Right atrium auricular region (tissue), 2 donors: ENCODE data around the gene XRCC3. TPM values are rescaled to one million over a fixed set of nuclear protein-coding genes. Genes with fewer than 3 reads are reported as not detected.

Source experiments
- DNase-seq: peaks from one replicate; pipeline ENCODE4 v3.0.0-alpha.2; 2019; ENCODE audit warnings: low spot score
- H3K27ac ChIP-seq, 2 donors: fragments of 200-600 bp; sonication (generic); 1 replicate in 1 of 2; 2 replicates in 1 of 2; pipeline ENCODE4 v1.5.1; 2016 to 2019
- H3K27me3 ChIP-seq, 2 donors: fragments of 200-600 bp; sonication (generic); one replicate each; pipeline versions ENCODE4 v1.5.1 to v1.6.0; 2017 to 2019
- H3K36me3 ChIP-seq: fragments of 200-600 bp; sonication (generic); one replicate; pipeline ENCODE4 v1.5.1; 2016
- H3K4me1 ChIP-seq, 2 donors: fragments of 200-600 bp; sonication (generic); one replicate each; pipeline versions ENCODE4 v1.5.1 to v1.6.0; 2017 to 2019
- H3K4me3 ChIP-seq, 2 donors: fragments of 200-600 bp; sonication (generic); 1 replicate in 1 of 2; 2 replicates in 1 of 2; pipeline ENCODE4 v1.5.1; 2017 to 2019; ENCODE audit warnings: mild to moderate bottlenecking in 1 of 2, moderate library complexity in 1 of 2
- H3K9me3 ChIP-seq, 2 donors: fragments of 200-600 bp; sonication (generic); one replicate each; pipeline ENCODE4 v1.5.1; 2019
- CTCF ChIP-seq, 2 donors: fragments of 200-600 bp; sonication (generic); IDR thresholded peaks; one replicate each; pipeline ENCODE4 v1.5.1; 2019; ENCODE audit warnings: antibody characterized with exemption in 2 of 2
- total RNA-seq, 2 donors: library from RNA; depleted of rRNA; stranded (reverse); fragments of >200 nt; gene quantifications; one replicate each; pipeline ENCODE4 v1.1.0, GENCODE V29; 2016

The XRCC3 gene
- total RNA-seq, 2 donors from 2014 or later: 2.1 to 3.6 TPM

- Histone ChIP-seq H3K36me3 (peaks cover 4% of the 10 kb centered on the region), H3K4me3 (no peak overlapping the region), H3K9me3 (no peaks in the 10 kb centered on the region), H3K27me3 (no peaks in the 10 kb centered on the region), H3K27ac (no peak overlapping the region), H3K4me1 (peaks cover 0 to 29% of the 10 kb centered on the region in 2 donors)
- TF ChIP-seq CTCF (IDR thresholded peaks at IDR 0.05): no peak
- DNase-seq: no peak
Measured at GRCh38 chr14:103649001-103649400, 66.2 kb downstream of the XRCC3 start.

Other genes with a start within 250 kb of the XRCC3 start
- gene CKB, start 192.6 kb downstream of the XRCC3 start, total RNA-seq: 100 to 1,000 TPM; 546 to 707 TPM
- 1 to 10 TPM; 4.4 to 7.4 TPM for gene TRMT61A, start 186.3 kb downstream of the XRCC3 start, total RNA-seq
- 10 to 100 TPM; 16.1 to 17.7 TPM for gene BAG5, start 152.8 kb downstream of the XRCC3 start, total RNA-seq
- 10 to 100 TPM; 21.3 to 53.2 TPM for gene COA8, start 152.5 kb downstream of the XRCC3 start, total RNA-seq
- 100 to 1,000 TPM; 185 to 201 TPM for gene KLC1, start 86.2 kb downstream of the XRCC3 start, total RNA-seq
- gene ZFYVE21, start 359 bp upstream of the XRCC3 start, total RNA-seq: 10 to 100 TPM; 43.7 to 71.6 TPM
- gene PPP1R13B, start 132.1 kb upstream of the XRCC3 start, total RNA-seq: 10 to 100 TPM; 45.7 to 47.8 TPM
- 10 to 100 TPM in 1 of 2 donors, 1 to 10 TPM in 1; 8.6 to 20.8 TPM for gene TDRD9, start 213.0 kb upstream of the XRCC3 start, total RNA-seq
- 10 to 100 TPM in 1 of 2 donors, 1 to 10 TPM in 1; 7.6 to 25.2 TPM for gene RD3L, start 227.1 kb upstream of the XRCC3 start, total RNA-seq